WTC11 (cell line): ENCODE data around the gene NPAS3. TPM values are rescaled to one million over a fixed set of nuclear protein-coding genes. Genes with fewer than 3 reads are reported as not detected.

Experiments used
- ATAC-seq: fragments of 200-7000 bp; cut with Tn5 transposase; 2 replicates; pipeline ENCODE4 v1.10.0; 2021; ENCODE audit warnings: mild to moderate bottlenecking, moderate library complexity
- CTCF ChIA-PET: fragments of 300-600 bp; sonication (Branson Sonifier 250); formaldehyde crosslinking; loops from one replicate; lab custom pipeline; 2021; ENCODE audit warnings: antibody characterized with exemption; lab: Charles Lee
- POLR2A ChIA-PET: fragments of 350-600 bp; sonication (Branson Sonifier 250); formaldehyde crosslinking; loops from one replicate; lab custom pipeline; 2021; ENCODE audit warnings: antibody characterized with exemption; lab: Charles Lee
- DNase-seq: peaks from one replicate; pipeline ENCODE4 v3.0.0; 2021; ENCODE audit warnings: low spot score
- H3K27ac Mint-ChIP-seq: 2 replicates; pipeline ENCODE4 v1.8.0; 2021; ENCODE audit warnings: mixed read lengths
- H3K27me3 Mint-ChIP-seq: 2 replicates; pipeline ENCODE4 v1.8.0; 2021; ENCODE audit warnings: low read depth, mild to moderate bottlenecking, moderate library complexity, mixed read lengths
- H3K36me3 Mint-ChIP-seq: 2 replicates; pipeline ENCODE4 v1.8.0; 2021; ENCODE audit warnings: mixed read lengths
- H3K4me1 Mint-ChIP-seq: 2 replicates; pipeline ENCODE4 v1.8.0; 2022; ENCODE audit warnings: mixed read lengths
- H3K4me3 Mint-ChIP-seq: 2 replicates; pipeline ENCODE4 v1.8.0; 2021; ENCODE audit warnings: mild to moderate bottlenecking, moderate library complexity, mixed read lengths
- H3K9me3 Mint-ChIP-seq: 2 replicates; pipeline ENCODE4 v1.8.0; 2021; ENCODE audit warnings: mixed read lengths
- ATF1 ChIP-seq: sonication (generic); formaldehyde crosslinking; IDR thresholded peaks from 2 replicates; pipeline ENCODE4 v1.8.1; 2023; ENCODE audit warnings: mild to moderate bottlenecking, moderate library complexity, missing genetic modification reagents
- CBFB ChIP-seq: sonication (generic); formaldehyde crosslinking; IDR thresholded peaks from 2 replicates; pipeline ENCODE4 v1.8.1; 2022; ENCODE audit warnings: mild to moderate bottlenecking, low read depth, missing genetic modification reagents
- ELF4 ChIP-seq: sonication (generic); formaldehyde crosslinking; IDR thresholded peaks from 2 replicates; pipeline ENCODE4 v1.8.1; 2022; ENCODE audit warnings: low read depth, mild to moderate bottlenecking, moderate library complexity, missing genetic modification reagents
- GRHL2 ChIP-seq: fragments of 250-450 bp; sonication (Bioruptor Pico); IDR thresholded peaks from 2 replicates; pipeline ENCODE4 v1.8.0; 2022; ENCODE audit warnings: mild to moderate bottlenecking, moderate library complexity; ENCODE audit not compliant: insufficient replicate concordance, severe bottlenecking
- GTF2I ChIP-seq: fragments of 250-450 bp; sonication (Bioruptor Pico); conservative IDR thresholded peaks from 2 replicates; pipeline ENCODE4 v1.4.0; 2021; ENCODE audit warnings: mild to moderate bottlenecking
- JAZF1 ChIP-seq: fragments of 250-450 bp; sonication (Bioruptor Pico); IDR thresholded peaks from 2 replicates; pipeline ENCODE4 v1.9.0; 2021; ENCODE audit warnings: moderate library complexity, mild to moderate bottlenecking, inconsistent platforms
- PRRX2 ChIP-seq: fragments of 250-450 bp; sonication (Bioruptor Pico); IDR thresholded peaks from 2 replicates; pipeline ENCODE4 v1.8.0; 2021; ENCODE audit warnings: mild to moderate bottlenecking
- SMAD3 ChIP-seq: sonication (generic); formaldehyde crosslinking; IDR thresholded peaks from 2 replicates; pipeline ENCODE4 v1.8.0; 2022; ENCODE audit warnings: missing genetic modification reagents, mild to moderate bottlenecking, borderline replicate concordance
- ZNF263 ChIP-seq: sonication (generic); formaldehyde crosslinking; IDR thresholded peaks from 2 replicates; pipeline ENCODE4 v1.8.1; 2022; ENCODE audit warnings: low read depth, mild to moderate bottlenecking, moderate library complexity, missing genetic modification reagents
- total RNA-seq: library from RNA; stranded (reverse); gene quantifications from 3 replicates; pipeline ENCODE4 v1.2.3, GENCODE V29; 2021
- TF ChIP-seq, protein P1 (sequence below): sonication (generic); formaldehyde crosslinking; IDR thresholded peaks from 2 replicates; pipeline ENCODE4 v1.8.1; 2022; ENCODE audit warnings: missing genetic modification reagents, borderline replicate concordance
- TF ChIP-seq, protein P2 (sequence below): sonication (generic); formaldehyde crosslinking; IDR thresholded peaks from 2 replicates; pipeline ENCODE4 v1.8.0; 2023; ENCODE audit warnings: missing genetic modification reagents, mild to moderate bottlenecking, borderline replicate concordance
- TF ChIP-seq, protein P3 (sequence below): sonication (generic); formaldehyde crosslinking; IDR thresholded peaks from 2 replicates; pipeline ENCODE4 v1.8.0; 2022; ENCODE audit warnings: missing genetic modification reagents
- TF ChIP-seq, protein P4 (sequence below): fragments of 250-450 bp; sonication (Bioruptor Pico); IDR thresholded peaks from 2 replicates; pipeline ENCODE4 v1.9.0; 2021; ENCODE audit warnings: mild to moderate bottlenecking
- TF ChIP-seq, protein P5 (sequence below): sonication (generic); formaldehyde crosslinking; IDR thresholded peaks from 2 replicates; pipeline ENCODE4 v1.8.0; 2022; ENCODE audit warnings: mild to moderate bottlenecking, missing genetic modification reagents
- TF ChIP-seq, protein P6 (sequence below): fragments of 250-450 bp; sonication (Bioruptor Pico); IDR thresholded peaks from 2 replicates; pipeline ENCODE4 v1.8.0; 2021; ENCODE audit warnings: mild to moderate bottlenecking
- TF ChIP-seq, protein P7 (sequence below): sonication (generic); formaldehyde crosslinking; IDR thresholded peaks from 2 replicates; pipeline ENCODE4 v1.8.1; 2023; ENCODE audit warnings: mild to moderate bottlenecking, missing genetic modification reagents, borderline replicate concordance
- TF ChIP-seq, protein P8 (sequence below): sonication (generic); formaldehyde crosslinking; IDR thresholded peaks from 2 replicates; pipeline ENCODE4 v1.8.1; 2023; ENCODE audit warnings: mild to moderate bottlenecking, missing genetic modification reagents

NPAS3 gene
- total RNA-seq, 1 experiment from 2014 or later: 3.2 TPM

DNA sequence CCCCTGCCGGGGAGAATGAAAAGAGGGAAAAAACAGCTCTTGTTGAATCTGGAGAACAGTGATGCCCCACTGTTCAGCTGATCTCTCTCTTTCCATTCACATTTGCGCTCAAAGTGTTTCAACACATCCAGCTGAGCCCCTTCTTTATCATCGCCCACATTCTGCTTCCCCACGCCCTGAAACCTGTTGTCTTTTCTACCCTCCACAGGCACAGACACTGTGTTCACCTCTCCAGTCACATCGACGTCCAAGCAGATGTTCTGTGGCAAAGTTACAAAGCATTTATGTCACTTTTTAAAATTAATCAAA is 673.5 kb downstream of the NPAS3 start:
- peaks cover 27% of the 10 kb centered on the region for H3K4me1 Mint-ChIP-seq
- TF ChIP-seq, protein P1, sequence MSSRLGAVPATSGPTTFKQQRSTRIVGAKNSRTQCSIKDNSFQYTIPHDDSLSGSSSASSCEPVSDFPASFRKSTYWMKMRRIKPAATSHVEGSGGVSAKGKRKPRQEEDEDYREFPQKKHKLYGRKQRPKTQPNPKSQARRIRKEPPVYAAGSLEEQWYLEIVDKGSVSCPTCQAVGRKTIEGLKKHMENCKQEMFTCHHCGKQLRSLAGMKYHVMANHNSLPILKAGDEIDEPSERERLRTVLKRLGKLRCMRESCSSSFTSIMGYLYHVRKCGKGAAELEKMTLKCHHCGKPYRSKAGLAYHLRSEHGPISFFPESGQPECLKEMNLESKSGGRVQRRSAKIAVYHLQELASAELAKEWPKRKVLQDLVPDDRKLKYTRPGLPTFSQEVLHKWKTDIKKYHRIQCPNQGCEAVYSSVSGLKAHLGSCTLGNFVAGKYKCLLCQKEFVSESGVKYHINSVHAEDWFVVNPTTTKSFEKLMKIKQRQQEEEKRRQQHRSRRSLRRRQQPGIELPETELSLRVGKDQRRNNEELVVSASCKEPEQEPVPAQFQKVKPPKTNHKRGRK (CRISPR knock-in tag): no peak
- TF ChIP-seq JAZF1 (no peak), PRRX2 (CRISPR knock-in tag) (no peak), SMAD3 (CRISPR knock-in tag) (no peak), GTF2I (CRISPR knock-in tag) (no peak), ZNF263 (no peak)
- TF ChIP-seq, protein P2, sequence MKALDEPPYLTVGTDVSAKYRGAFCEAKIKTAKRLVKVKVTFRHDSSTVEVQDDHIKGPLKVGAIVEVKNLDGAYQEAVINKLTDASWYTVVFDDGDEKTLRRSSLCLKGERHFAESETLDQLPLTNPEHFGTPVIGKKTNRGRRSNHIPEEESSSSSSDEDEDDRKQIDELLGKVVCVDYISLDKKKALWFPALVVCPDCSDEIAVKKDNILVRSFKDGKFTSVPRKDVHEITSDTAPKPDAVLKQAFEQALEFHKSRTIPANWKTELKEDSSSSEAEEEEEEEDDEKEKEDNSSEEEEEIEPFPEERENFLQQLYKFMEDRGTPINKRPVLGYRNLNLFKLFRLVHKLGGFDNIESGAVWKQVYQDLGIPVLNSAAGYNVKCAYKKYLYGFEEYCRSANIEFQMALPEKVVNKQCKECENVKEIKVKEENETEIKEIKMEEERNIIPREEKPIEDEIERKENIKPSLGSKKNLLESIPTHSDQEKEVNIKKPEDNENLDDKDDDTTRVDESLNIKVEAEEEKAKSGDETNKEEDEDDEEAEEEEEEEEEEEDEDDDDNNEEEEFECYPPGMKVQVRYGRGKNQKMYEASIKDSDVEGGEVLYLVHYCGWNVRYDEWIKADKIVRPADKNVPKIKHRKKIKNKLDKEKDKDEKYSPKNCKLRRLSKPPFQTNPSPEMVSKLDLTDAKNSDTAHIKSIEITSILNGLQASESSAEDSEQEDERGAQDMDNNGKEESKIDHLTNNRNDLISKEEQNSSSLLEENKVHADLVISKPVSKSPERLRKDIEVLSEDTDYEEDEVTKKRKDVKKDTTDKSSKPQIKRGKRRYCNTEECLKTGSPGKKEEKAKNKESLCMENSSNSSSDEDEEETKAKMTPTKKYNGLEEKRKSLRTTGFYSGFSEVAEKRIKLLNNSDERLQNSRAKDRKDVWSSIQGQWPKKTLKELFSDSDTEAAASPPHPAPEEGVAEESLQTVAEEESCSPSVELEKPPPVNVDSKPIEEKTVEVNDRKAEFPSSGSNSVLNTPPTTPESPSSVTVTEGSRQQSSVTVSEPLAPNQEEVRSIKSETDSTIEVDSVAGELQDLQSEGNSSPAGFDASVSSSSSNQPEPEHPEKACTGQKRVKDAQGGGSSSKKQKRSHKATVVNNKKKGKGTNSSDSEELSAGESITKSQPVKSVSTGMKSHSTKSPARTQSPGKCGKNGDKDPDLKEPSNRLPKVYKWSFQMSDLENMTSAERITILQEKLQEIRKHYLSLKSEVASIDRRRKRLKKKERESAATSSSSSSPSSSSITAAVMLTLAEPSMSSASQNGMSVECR (CRISPR knock-in tag): no peak
- TF ChIP-seq, protein P3, sequence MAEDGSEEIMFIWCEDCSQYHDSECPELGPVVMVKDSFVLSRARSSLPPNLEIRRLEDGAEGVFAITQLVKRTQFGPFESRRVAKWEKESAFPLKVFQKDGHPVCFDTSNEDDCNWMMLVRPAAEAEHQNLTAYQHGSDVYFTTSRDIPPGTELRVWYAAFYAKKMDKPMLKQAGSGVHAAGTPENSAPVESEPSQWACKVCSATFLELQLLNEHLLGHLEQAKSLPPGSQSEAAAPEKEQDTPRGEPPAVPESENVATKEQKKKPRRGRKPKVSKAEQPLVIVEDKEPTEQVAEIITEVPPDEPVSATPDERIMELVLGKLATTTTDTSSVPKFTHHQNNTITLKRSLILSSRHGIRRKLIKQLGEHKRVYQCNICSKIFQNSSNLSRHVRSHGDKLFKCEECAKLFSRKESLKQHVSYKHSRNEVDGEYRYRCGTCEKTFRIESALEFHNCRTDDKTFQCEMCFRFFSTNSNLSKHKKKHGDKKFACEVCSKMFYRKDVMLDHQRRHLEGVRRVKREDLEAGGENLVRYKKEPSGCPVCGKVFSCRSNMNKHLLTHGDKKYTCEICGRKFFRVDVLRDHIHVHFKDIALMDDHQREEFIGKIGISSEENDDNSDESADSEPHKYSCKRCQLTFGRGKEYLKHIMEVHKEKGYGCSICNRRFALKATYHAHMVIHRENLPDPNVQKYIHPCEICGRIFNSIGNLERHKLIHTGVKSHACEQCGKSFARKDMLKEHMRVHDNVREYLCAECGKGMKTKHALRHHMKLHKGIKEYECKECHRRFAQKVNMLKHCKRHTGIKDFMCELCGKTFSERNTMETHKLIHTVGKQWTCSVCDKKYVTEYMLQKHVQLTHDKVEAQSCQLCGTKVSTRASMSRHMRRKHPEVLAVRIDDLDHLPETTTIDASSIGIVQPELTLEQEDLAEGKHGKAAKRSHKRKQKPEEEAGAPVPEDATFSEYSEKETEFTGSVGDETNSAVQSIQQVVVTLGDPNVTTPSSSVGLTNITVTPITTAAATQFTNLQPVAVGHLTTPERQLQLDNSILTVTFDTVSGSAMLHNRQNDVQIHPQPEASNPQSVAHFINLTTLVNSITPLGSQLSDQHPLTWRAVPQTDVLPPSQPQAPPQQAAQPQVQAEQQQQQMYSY (CRISPR knock-in tag): no peak
- TF ChIP-seq, protein P4, sequence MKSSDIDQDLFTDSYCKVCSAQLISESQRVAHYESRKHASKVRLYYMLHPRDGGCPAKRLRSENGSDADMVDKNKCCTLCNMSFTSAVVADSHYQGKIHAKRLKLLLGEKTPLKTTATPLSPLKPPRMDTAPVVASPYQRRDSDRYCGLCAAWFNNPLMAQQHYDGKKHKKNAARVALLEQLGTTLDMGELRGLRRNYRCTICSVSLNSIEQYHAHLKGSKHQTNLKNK (CRISPR knock-in tag): no peak
- TF ChIP-seq, protein P5, sequence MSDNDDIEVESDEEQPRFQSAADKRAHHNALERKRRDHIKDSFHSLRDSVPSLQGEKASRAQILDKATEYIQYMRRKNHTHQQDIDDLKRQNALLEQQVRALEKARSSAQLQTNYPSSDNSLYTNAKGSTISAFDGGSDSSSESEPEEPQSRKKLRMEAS (CRISPR knock-in tag): no peak
- no peak for ATAC-seq
- H3K36me3 Mint-ChIP-seq: no peaks in the 10 kb centered on the region
- CTCF ChIA-PET: interaction anchor here (0.8 to 0.9 kb wide), 2 partner anchors 64 to 181 kb away, joined by 3 read pairs; no protein-coding TSS in a partner anchor
- no peaks in the 10 kb centered on the region for H3K27me3 Mint-ChIP-seq
- H3K9me3 Mint-ChIP-seq: no peaks in the 10 kb centered on the region
- H3K4me3 Mint-ChIP-seq: no peak overlapping the region
- POLR2A ChIA-PET: no interaction called here
- DNase-seq: no peak
- H3K27ac Mint-ChIP-seq: no peak overlapping the region

DNA sequence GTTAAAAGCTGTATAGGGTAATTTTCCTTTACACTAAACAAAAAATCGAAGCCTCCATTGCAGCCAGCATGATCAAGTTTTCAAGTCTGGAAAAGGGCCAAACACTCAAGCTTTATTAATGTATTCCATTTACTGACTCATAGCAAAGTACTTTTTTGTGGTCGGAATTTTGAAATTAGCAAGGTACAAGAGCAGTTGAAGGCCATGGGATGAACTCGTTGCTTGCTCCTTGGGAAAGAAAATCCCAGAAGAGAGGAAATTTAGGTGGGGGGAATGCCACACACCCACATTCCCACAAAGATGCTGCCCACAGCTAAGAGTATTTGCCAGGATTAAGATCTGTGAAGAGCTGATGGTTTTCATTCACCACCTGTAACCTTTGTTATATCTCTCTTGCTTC is 678.5 kb downstream of the NPAS3 start:
- no peak for ATAC-seq
- H3K27me3 Mint-ChIP-seq: no peaks in the 10 kb centered on the region
- H3K36me3 Mint-ChIP-seq: no peaks in the 10 kb centered on the region
- POLR2A ChIA-PET: no interaction called here
- peaks cover 20% of the 10 kb centered on the region for H3K4me1 Mint-ChIP-seq
- CTCF ChIA-PET: no interaction called here
- H3K27ac Mint-ChIP-seq: no peak overlapping the region
- no peaks in the 10 kb centered on the region for H3K9me3 Mint-ChIP-seq
- H3K4me3 Mint-ChIP-seq: no peak overlapping the region
- no peak for DNase-seq
- TF ChIP-seq, protein P6, sequence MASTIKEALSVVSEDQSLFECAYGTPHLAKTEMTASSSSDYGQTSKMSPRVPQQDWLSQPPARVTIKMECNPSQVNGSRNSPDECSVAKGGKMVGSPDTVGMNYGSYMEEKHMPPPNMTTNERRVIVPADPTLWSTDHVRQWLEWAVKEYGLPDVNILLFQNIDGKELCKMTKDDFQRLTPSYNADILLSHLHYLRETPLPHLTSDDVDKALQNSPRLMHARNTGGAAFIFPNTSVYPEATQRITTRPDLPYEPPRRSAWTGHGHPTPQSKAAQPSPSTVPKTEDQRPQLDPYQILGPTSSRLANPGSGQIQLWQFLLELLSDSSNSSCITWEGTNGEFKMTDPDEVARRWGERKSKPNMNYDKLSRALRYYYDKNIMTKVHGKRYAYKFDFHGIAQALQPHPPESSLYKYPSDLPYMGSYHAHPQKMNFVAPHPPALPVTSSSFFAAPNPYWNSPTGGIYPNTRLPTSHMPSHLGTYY: no peak
- no peak for TF ChIP-seq ELF4 (CRISPR knock-in tag)
- no peak for TF ChIP-seq CBFB
- TF ChIP-seq, protein P7, sequence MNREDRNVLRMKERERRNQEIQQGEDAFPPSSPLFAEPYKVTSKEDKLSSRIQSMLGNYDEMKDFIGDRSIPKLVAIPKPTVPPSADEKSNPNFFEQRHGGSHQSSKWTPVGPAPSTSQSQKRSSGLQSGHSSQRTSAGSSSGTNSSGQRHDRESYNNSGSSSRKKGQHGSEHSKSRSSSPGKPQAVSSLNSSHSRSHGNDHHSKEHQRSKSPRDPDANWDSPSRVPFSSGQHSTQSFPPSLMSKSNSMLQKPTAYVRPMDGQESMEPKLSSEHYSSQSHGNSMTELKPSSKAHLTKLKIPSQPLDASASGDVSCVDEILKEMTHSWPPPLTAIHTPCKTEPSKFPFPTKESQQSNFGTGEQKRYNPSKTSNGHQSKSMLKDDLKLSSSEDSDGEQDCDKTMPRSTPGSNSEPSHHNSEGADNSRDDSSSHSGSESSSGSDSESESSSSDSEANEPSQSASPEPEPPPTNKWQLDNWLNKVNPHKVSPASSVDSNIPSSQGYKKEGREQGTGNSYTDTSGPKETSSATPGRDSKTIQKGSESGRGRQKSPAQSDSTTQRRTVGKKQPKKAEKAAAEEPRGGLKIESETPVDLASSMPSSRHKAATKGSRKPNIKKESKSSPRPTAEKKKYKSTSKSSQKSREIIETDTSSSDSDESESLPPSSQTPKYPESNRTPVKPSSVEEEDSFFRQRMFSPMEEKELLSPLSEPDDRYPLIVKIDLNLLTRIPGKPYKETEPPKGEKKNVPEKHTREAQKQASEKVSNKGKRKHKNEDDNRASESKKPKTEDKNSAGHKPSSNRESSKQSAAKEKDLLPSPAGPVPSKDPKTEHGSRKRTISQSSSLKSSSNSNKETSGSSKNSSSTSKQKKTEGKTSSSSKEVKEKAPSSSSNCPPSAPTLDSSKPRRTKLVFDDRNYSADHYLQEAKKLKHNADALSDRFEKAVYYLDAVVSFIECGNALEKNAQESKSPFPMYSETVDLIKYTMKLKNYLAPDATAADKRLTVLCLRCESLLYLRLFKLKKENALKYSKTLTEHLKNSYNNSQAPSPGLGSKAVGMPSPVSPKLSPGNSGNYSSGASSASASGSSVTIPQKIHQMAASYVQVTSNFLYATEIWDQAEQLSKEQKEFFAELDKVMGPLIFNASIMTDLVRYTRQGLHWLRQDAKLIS: no peak
- no peak for TF ChIP-seq ATF1 (CRISPR knock-in tag)
- no peak for TF ChIP-seq GRHL2 (CRISPR knock-in tag)
- TF ChIP-seq, protein P8, sequence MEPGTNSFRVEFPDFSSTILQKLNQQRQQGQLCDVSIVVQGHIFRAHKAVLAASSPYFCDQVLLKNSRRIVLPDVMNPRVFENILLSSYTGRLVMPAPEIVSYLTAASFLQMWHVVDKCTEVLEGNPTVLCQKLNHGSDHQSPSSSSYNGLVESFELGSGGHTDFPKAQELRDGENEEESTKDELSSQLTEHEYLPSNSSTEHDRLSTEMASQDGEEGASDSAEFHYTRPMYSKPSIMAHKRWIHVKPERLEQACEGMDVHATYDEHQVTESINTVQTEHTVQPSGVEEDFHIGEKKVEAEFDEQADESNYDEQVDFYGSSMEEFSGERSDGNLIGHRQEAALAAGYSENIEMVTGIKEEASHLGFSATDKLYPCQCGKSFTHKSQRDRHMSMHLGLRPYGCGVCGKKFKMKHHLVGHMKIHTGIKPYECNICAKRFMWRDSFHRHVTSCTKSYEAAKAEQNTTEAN (CRISPR knock-in tag): no peak
- TF ChIP-seq, protein P5 (CRISPR knock-in tag): no peak
